ENCODE data around the gene KRT5. TPM values are rescaled to one million over a fixed set of nuclear protein-coding genes. Genes with fewer than 3 reads are reported as not detected.

Gene KRT5
- total and polyA plus RNA-seq, 4 donors = 0.08 TPM; not detected in 3

DNA sequence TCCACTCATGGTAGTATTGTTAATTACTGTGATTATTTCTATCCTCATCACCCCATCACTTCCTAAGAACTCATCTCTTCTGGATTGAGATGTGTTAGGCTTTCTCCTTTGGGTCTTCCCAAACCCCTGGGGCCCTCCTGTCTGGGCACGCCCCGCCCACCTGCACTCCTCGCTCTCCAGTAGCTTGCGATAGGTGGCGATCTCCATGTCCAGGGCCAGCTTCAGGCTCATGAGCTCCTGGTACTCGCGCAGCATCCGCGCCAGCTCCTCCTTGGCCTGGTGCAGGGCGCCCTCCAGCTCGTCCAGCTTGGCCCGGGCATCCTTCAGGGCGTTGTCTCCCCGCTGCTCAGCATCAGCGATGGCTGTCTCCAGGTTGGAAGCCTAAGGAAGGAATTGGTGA is 25.9 kb upstream of the KRT5 start:
- Histone ChIP-seq H3K9ac (ENCODE audit: low read depth in 1 of 2, low read length in 2 of 2) (no peak overlapping the region), H3K27ac (ENCODE audit: low read depth in 1 of 2, low read length in 2 of 2) (no peak overlapping the region), H3K4me1 (ENCODE audit: control insufficient read depth in 4 of 4, insufficient read depth in 4 of 4, low read length in 3 of 4) (no peaks in the 10 kb centered on the region), H3K27me3 (ENCODE audit: control insufficient read depth in 4 of 4, insufficient read depth in 4 of 4, low read length in 3 of 4) (no peaks in the 10 kb centered on the region), H3K4me3 (ENCODE audit: low read depth in 1 of 3, low read length in 3 of 3) (no peak overlapping the region), H3K36me3 (ENCODE audit: control insufficient read depth in 4 of 4, insufficient read depth in 3 of 4, low read depth in 1 of 4, low read length in 3 of 4) (no peaks in the 10 kb centered on the region), H3K9me3 (ENCODE audit: control insufficient read depth in 4 of 4, low read length in 3 of 4) (no peaks in the 10 kb centered on the region)
- no peak for DNase-seq (ENCODE audit: low spot score)
- TF ChIP-seq JUND (IDR thresholded peaks at IDR 0.05) (no peak), SP1 (IDR thresholded peaks at IDR 0.05) (no peak), GABPA (IDR thresholded peaks at IDR 0.05 in 1 of 2, conservative IDR thresholded peaks at IDR 0.05 in 1 of 2) (no peak)
- TF ChIP-seq, protein P1, sequence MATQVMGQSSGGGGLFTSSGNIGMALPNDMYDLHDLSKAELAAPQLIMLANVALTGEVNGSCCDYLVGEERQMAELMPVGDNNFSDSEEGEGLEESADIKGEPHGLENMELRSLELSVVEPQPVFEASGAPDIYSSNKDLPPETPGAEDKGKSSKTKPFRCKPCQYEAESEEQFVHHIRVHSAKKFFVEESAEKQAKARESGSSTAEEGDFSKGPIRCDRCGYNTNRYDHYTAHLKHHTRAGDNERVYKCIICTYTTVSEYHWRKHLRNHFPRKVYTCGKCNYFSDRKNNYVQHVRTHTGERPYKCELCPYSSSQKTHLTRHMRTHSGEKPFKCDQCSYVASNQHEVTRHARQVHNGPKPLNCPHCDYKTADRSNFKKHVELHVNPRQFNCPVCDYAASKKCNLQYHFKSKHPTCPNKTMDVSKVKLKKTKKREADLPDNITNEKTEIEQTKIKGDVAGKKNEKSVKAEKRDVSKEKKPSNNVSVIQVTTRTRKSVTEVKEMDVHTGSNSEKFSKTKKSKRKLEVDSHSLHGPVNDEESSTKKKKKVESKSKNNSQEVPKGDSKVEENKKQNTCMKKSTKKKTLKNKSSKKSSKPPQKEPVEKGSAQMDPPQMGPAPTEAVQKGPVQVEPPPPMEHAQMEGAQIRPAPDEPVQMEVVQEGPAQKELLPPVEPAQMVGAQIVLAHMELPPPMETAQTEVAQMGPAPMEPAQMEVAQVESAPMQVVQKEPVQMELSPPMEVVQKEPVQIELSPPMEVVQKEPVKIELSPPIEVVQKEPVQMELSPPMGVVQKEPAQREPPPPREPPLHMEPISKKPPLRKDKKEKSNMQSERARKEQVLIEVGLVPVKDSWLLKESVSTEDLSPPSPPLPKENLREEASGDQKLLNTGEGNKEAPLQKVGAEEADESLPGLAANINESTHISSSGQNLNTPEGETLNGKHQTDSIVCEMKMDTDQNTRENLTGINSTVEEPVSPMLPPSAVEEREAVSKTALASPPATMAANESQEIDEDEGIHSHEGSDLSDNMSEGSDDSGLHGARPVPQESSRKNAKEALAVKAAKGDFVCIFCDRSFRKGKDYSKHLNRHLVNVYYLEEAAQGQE (IDR thresholded peaks at IDR 0.05) = no peak
- 83% methylated on average over 15 of the region's 15 CpGs for WGBS

DNA sequence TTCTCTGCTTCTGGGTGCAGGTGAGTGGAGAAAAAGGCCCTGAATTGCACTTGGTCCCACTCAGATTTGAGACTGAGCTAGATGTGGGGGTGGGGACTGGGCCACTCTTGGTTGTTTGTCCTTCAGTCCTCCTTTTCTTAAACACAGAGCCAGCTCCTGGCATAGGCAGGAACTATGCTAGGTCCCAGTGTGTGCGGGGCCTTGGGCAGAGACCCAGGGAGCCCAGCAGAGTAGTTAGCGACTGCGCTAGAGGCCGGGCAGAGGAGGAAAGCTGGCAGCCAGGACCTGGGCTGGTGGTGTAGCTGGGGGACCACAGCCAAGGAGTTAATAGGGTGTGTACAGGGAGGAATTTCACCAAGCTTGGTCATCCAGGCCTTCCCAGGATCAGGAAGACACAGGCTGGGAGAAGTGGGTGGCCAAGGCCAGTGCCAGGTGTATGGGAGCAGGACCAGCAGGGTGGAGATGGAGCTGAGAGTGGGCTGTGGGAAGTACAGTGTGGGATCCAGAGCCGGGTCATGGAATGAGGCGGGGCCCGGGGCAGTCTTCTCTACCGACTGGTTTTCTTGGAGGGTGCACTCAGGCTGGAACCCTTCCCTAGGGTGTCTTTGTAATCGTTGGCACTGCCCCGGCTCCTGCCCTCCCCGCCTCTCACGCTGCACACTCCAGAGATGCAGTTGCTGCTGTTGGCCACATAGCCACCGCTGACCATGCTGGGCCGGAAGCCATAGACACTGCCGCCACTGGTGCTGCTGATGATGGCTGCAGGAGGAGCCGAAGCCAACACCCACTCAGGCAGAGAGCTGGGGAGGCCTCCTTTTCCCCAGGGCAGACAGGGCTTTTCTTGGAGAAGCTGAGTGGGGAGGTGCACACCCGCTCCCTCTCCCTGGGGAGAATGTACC is 24.0 kb upstream of the KRT5 start:
- WGBS = 92% methylated on average over 17 of the region's 17 CpGs
- H3K9me3 ChIP-seq (ENCODE audit: control insufficient read depth in 4 of 4, low read length in 3 of 4) = no peaks in the 10 kb centered on the region
- TF ChIP-seq EGR1 (IDR thresholded peaks at IDR 0.05; ENCODE audit: low read depth in 2 of 2) (no peak), HNF4G (IDR thresholded peaks at IDR 0.05) (no peak)

DNA sequence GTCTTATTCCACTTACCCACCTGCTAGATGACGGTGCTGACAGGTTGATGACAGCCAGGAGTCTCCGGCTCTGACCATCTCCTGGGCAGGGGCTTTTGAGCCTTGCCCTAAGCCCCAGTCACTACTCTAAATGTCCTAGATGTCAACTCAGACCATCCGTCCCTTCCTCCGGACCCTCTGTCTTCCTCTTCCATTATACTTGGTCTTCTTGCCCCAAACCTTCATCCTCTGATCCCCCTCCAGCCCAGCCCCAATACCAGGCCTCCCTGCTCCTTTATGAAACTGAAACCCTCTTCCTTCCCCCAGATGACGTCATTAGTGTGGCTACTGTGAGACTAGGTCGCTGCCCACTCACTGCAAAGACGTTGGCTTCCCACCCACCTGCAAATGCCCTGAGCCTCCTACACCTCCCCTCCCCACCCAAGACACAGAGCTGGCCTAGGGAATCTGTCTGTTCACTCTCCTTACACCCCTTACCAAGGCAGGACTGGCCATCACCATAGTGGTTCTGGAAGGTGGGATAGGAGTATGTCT is 22.7 kb upstream of the KRT5 start:
- no peaks in the 10 kb centered on the region for H3K4me1 ChIP-seq (ENCODE audit: control insufficient read depth in 4 of 4, insufficient read depth in 4 of 4, low read length in 3 of 4)
- no peak overlapping the region for H3K27ac ChIP-seq (ENCODE audit: low read depth in 1 of 2, low read length in 2 of 2)
- H3K9me3 ChIP-seq (ENCODE audit: control insufficient read depth in 4 of 4, low read length in 3 of 4) = no peaks in the 10 kb centered on the region
- no peak overlapping the region for H3K9ac ChIP-seq (ENCODE audit: low read depth in 1 of 2, low read length in 2 of 2)
- no peaks in the 10 kb centered on the region for H3K36me3 ChIP-seq (ENCODE audit: control insufficient read depth in 4 of 4, insufficient read depth in 3 of 4, low read depth in 1 of 4, low read length in 3 of 4)
- DNase-seq (ENCODE audit: low spot score) = no peak
- H3K27me3 ChIP-seq (ENCODE audit: control insufficient read depth in 4 of 4, insufficient read depth in 4 of 4, low read length in 3 of 4) = no peaks in the 10 kb centered on the region
- WGBS = 74% methylated on average over 7 of the region's 7 CpGs
- no peak overlapping the region for H3K4me3 ChIP-seq (ENCODE audit: low read depth in 1 of 3, low read length in 3 of 3)
- TF ChIP-seq, protein P2, sequence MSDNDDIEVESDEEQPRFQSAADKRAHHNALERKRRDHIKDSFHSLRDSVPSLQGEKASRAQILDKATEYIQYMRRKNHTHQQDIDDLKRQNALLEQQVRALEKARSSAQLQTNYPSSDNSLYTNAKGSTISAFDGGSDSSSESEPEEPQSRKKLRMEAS (IDR thresholded peaks at IDR 0.05) = no peak
- TF ChIP-seq JUND (IDR thresholded peaks at IDR 0.05) (no peak), NR2F2 (IDR thresholded peaks at IDR 0.05) (no peak), TAF1 (conservative IDR thresholded peaks at IDR 0.05) (no peak), HNF4G (IDR thresholded peaks at IDR 0.05) (no peak), FOXA1 (IDR thresholded peaks at IDR 0.05) (no peak), SP1 (IDR thresholded peaks at IDR 0.05) (no peak), RAD21 (IDR thresholded peaks at IDR 0.05) (no peak), HNF4A (conservative IDR thresholded peaks at IDR 0.05) (no peak)
- TF ChIP-seq, protein P3, sequence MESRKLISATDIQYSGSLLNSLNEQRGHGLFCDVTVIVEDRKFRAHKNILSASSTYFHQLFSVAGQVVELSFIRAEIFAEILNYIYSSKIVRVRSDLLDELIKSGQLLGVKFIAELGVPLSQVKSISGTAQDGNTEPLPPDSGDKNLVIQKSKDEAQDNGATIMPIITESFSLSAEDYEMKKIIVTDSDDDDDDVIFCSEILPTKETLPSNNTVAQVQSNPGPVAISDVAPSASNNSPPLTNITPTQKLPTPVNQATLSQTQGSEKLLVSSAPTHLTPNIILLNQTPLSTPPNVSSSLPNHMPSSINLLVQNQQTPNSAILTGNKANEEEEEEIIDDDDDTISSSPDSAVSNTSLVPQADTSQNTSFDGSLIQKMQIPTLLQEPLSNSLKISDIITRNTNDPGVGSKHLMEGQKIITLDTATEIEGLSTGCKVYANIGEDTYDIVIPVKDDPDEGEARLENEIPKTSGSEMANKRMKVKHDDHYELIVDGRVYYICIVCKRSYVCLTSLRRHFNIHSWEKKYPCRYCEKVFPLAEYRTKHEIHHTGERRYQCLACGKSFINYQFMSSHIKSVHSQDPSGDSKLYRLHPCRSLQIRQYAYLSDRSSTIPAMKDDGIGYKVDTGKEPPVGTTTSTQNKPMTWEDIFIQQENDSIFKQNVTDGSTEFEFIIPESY (IDR thresholded peaks at IDR 0.05) = no peak
- TF ChIP-seq, protein P4, sequence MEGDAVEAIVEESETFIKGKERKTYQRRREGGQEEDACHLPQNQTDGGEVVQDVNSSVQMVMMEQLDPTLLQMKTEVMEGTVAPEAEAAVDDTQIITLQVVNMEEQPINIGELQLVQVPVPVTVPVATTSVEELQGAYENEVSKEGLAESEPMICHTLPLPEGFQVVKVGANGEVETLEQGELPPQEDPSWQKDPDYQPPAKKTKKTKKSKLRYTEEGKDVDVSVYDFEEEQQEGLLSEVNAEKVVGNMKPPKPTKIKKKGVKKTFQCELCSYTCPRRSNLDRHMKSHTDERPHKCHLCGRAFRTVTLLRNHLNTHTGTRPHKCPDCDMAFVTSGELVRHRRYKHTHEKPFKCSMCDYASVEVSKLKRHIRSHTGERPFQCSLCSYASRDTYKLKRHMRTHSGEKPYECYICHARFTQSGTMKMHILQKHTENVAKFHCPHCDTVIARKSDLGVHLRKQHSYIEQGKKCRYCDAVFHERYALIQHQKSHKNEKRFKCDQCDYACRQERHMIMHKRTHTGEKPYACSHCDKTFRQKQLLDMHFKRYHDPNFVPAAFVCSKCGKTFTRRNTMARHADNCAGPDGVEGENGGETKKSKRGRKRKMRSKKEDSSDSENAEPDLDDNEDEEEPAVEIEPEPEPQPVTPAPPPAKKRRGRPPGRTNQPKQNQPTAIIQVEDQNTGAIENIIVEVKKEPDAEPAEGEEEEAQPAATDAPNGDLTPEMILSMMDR (IDR thresholded peaks at IDR 0.05; ENCODE audit: low read depth, low read length, missing input control) = no peak
- TF ChIP-seq, protein P1 (IDR thresholded peaks at IDR 0.05) = no peak

More for the DNA sequence above, 24.0 kb upstream of the KRT5 start:
- Histone ChIP-seq H3K4me1 (ENCODE audit: control insufficient read depth in 4 of 4, insufficient read depth in 4 of 4, low read length in 3 of 4) (no peaks in the 10 kb centered on the region), H3K9ac (ENCODE audit: low read depth in 1 of 2, low read length in 2 of 2) (no peak overlapping the region), H3K27me3 (ENCODE audit: control insufficient read depth in 4 of 4, insufficient read depth in 4 of 4, low read length in 3 of 4) (no peaks in the 10 kb centered on the region), H3K27ac (ENCODE audit: low read depth in 1 of 2, low read length in 2 of 2) (no peak overlapping the region), H3K36me3 (ENCODE audit: control insufficient read depth in 4 of 4, insufficient read depth in 3 of 4, low read depth in 1 of 4, low read length in 3 of 4) (no peaks in the 10 kb centered on the region), H3K4me3 (ENCODE audit: low read depth in 1 of 3, low read length in 3 of 3) (no peak overlapping the region)
- no peak for DNase-seq (ENCODE audit: low spot score)

All from liver (tissue), 9 donors.